ENCODE data around the gene PIWIL4. TPM values are rescaled to one million over a fixed set of nuclear protein-coding genes. Genes with fewer than 3 reads are reported as not detected.
"Not testable (repeated sequence)": the region's sequence is repeated elsewhere in the genome, so short reads cannot be mapped to it uniquely, and the experiment has no call there.

Gene PIWIL4
- total RNA-seq, 3 donors from 2014 or later, result 5.0 to 11.5 (median 5.9) TPM

DNA sequence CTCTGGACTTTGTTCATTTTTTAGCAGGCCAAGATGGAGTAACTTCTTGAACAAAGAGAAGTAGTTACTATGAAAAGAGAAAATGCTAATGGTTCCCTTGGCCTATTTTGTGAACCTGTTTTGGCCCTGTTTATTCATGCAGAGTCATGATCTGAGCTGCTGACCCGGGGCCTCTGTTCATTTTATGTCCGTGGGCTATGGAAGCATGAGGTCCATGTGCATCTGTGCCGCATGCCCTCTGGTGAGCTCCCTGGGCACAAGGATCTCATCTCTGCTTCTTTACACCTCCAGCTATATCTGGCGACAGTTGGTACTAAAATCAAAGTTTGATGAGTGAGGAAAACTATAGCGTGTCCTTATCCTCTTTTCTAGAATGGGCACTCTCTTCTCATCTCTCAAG, 1.0 kb downstream of the PIWIL4 start:
- intact Hi-C loops (cut with DNase I, micrococcal nuclease), result no loop called here
- ATAC-seq (no peak), DNase-seq (no peak)
- Histone ChIP-seq H3K4me3 (no peak overlapping the region), H3K4me1 (ENCODE audit: low read depth) (no peaks in the 10 kb centered on the region), H3K36me3 (ENCODE audit: low read depth) (no peaks in the 10 kb centered on the region), H3K9me3 (no peaks in the 10 kb centered on the region)
- TF ChIP-seq, protein P1, sequence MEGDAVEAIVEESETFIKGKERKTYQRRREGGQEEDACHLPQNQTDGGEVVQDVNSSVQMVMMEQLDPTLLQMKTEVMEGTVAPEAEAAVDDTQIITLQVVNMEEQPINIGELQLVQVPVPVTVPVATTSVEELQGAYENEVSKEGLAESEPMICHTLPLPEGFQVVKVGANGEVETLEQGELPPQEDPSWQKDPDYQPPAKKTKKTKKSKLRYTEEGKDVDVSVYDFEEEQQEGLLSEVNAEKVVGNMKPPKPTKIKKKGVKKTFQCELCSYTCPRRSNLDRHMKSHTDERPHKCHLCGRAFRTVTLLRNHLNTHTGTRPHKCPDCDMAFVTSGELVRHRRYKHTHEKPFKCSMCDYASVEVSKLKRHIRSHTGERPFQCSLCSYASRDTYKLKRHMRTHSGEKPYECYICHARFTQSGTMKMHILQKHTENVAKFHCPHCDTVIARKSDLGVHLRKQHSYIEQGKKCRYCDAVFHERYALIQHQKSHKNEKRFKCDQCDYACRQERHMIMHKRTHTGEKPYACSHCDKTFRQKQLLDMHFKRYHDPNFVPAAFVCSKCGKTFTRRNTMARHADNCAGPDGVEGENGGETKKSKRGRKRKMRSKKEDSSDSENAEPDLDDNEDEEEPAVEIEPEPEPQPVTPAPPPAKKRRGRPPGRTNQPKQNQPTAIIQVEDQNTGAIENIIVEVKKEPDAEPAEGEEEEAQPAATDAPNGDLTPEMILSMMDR (IDR thresholded peaks at IDR 0.05), result no peak

DNA sequence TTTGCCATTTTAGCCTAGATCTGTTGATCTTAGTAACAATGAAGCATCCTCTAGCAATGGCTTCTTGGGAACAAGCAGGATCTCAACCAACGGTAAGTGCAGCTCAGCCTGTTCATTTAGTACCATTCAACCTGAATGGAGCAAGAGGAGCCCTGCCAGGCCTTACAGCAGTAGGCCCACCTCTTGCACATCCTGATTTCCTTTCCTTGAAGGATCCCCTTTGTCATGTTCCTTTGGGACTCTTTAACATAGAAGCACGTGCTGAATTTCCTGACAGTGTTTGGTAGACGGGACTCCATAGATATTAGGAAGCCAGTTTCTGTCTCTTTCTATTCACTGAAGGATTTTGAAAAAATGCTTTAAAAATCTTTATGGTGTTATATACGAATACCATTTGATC, 1.5 kb downstream of the PIWIL4 start:
- TF ChIP-seq, protein P1 (IDR thresholded peaks at IDR 0.05), result no peak
- H3K36me3 ChIP-seq (ENCODE audit: low read depth), result no peaks in the 10 kb centered on the region
- no peak for DNase-seq
- H3K4me3 ChIP-seq, result no peak overlapping the region
- ATAC-seq, result no peak
- intact Hi-C loops (cut with DNase I, micrococcal nuclease), result no loop called here
- no peaks in the 10 kb centered on the region for H3K9me3 ChIP-seq
- no peaks in the 10 kb centered on the region for H3K4me1 ChIP-seq (ENCODE audit: low read depth)

DNA sequence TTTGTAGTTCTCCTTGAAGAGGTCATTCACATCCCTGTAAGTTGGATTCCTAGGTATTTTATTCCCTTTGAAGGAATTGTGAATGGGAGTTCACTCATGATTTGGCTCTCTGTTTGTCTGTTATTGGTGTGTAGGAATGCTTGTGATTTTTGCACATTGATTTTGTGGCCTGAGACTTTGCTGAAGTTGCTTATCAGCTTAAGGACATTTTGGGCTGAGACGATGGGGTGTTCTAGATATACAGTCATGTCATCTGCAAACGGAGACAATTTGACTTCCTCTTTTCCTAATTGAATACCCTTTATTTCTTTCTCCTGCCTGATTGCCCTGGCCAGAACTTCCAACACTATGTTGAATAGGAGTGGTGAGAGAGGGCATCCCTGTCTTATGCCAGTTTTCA, 5.8 kb downstream of the PIWIL4 start:
- H3K4me3 ChIP-seq; ATAC-seq; H3K36me3 ChIP-seq (ENCODE audit: low read depth); H3K9me3 ChIP-seq; H3K4me1 ChIP-seq (ENCODE audit: low read depth); intact Hi-C loops (cut with DNase I, micrococcal nuclease); DNase-seq: not testable (repeated sequence)

DNA sequence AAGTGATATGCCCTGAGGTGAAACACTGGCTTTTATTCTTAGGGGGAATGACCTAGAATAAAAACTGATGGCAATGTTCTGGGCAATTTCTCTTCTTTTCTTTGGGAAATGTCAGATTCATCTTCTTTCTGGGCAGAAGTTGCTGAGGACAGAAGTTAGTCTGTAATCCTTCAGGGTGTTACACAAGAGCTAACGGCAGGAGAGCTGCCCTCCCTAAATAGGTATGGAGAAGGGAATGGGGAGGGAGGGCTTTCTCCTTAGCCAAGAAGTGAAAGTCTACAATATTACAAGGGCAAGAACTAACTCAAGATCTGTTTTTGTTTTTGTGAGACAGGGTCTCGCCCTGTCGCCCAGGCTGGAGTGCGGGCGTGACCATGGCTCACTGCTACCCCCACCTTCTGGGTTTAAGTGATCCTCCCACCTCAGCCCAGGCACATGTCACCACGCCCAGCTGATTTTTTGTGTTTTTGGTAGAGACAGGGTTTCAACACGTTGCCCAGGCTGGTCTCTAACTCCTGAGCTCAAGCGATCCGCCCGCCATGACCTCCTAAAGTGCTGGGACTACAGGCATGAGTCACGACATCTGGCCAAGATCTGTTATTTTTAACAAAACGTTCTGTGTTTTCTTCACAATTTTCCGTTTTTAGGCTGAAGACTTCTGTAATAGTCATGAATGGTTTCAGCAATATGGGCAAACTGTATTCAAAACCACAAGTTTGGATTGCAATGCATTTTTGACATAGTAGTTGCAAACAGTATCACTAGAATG, 7.2 kb downstream of the PIWIL4 start:
- ATAC-seq (no peak), DNase-seq (no peak)
- no peak overlapping the region for H3K4me3 ChIP-seq
- no peaks in the 10 kb centered on the region for H3K9me3 ChIP-seq
- TF ChIP-seq, protein P1 (IDR thresholded peaks at IDR 0.05), result no peak
- no peaks in the 10 kb centered on the region for H3K4me1 ChIP-seq (ENCODE audit: low read depth)
- intact Hi-C loops (cut with DNase I, micrococcal nuclease), result no loop called here
- no peaks in the 10 kb centered on the region for H3K36me3 ChIP-seq (ENCODE audit: low read depth)

DNA sequence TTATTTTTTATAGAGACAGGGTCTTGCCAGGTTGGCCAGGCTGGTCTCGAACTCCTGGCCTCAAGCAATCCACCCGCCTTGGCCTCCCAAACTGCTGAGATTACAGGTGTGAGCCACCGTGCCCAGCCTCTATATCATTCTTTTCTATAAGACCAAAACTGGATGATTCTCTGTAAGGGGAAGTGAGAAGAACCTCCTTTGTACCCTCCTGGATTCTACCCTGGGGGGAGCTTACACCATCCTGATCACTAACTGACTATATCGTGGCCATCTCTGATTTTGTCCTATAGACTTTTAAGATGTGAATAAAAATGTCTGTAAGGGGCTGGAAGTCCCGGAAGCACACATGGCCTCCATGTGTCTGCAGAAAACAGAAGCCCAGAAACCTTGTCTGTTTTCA, 9.1 kb downstream of the PIWIL4 start:
- TF ChIP-seq, protein P1 (IDR thresholded peaks at IDR 0.05), result no peak
- DNase-seq (no peak), ATAC-seq (no peak)
- Histone ChIP-seq H3K36me3 (ENCODE audit: low read depth) (no peaks in the 10 kb centered on the region), H3K4me1 (ENCODE audit: low read depth) (no peaks in the 10 kb centered on the region), H3K4me3 (no peak overlapping the region), H3K9me3 (no peaks in the 10 kb centered on the region)
- intact Hi-C loops (cut with DNase I, micrococcal nuclease), result no loop called here

DNA sequence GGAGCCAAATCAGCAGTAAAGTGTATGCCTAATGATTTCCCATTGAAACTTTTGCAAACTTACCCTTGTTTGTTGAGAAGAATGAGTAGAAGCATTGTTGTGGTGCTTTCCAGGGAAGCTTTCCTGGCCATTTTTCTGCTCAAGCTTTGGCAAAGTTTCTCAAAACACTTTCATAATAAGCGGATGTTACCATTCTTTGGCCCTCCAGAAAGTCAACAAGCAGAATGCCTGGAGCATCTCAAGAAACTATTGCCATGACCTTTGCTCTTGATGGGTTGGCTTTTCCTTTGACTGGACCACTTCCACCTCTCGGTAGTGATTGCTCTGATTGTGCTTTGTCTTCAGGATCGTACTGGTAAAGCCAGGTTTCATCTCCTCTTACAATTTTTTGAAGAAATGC, 10.7 kb downstream of the PIWIL4 start:
- Histone ChIP-seq H3K9me3 (no peaks in the 10 kb centered on the region), H3K4me3 (no peak overlapping the region), H3K36me3 (ENCODE audit: low read depth) (no peaks in the 10 kb centered on the region), H3K4me1 (ENCODE audit: low read depth) (no peaks in the 10 kb centered on the region)
- ATAC-seq, result no peak
- intact Hi-C loops (cut with DNase I, micrococcal nuclease), result no loop called here
- TF ChIP-seq, protein P1 (IDR thresholded peaks at IDR 0.05), result no peak
- no peak for DNase-seq
